ENCODE results near the gene CRACR2B.

CRACR2B gene

DNA sequence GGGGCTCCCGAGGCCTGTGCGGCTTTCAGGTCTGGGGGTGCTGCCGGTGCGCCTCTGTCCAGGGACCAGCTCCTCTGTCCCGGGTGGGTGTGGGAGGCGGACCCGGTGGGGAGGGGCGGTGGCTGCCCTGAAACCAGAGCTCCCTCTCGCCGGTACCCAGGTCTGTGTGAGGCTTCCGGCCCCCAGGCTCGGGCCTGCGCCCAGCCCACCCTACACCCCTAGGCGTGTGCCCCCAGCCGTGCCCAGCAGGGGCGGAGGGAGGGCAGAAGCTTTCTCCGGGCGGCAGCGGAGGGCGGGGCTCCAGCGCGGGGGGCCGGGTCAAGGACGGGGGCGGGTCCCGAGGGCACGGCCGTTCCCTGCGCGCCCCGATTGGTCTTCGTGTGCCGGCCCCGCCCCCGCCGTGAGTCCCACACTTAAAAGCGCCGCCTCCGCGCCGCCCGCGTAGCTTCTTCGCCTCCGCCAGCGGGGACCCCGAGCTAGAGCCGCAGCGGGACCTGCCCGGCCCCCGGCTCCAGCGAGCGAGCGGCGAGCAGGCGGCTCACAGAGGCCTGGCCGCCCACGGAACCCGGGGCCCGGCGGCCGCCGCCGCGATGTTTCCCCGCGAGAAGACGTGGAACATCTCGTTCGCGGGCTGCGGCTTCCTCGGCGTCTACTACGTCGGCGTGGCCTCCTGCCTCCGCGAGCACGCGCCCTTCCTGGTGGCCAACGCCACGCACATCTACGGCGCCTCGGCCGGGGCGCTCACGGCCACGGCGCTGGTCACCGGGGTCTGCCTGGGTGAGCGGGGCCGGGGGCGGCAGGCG lies 8.4 kb upstream of the CRACR2B start:
- Histone ChIP-seq H4K5ac (ENCODE audit: low read length) (no peak overlapping the region), H3K4me3 (ENCODE audit: low read length) (peak overlapping the region; percentile 73), H2BK5ac (ENCODE audit: low read length) (no peak overlapping the region), H3K27ac (ENCODE audit: low read depth, low read length) (peak overlapping the region; percentile 14), H3K4ac (ENCODE audit: low read depth, low read length) (peak overlapping the region; percentile 65), H2BK15ac (replicated peaks; ENCODE audit: low read depth) (no peak overlapping the region), H3K79me1 (ENCODE audit: low read length) (peaks cover 4% of the 10 kb centered on the region), H3K27me3 (ENCODE audit: insufficient read depth, low read length, poor library complexity) (no peaks in the 10 kb centered on the region), H4K8ac (ENCODE audit: low read depth, low read length) (no peak overlapping the region), H3K23ac (ENCODE audit: low read length) (no peak overlapping the region), H3K4me1 (ENCODE audit: control insufficient read depth, low read depth, low read length) (peaks cover 4% of the 10 kb centered on the region), H3K4me2 (ENCODE audit: low read length) (peak overlapping the region; percentile 89), H3K9ac (ENCODE audit: low read length) (peak overlapping the region; percentile 86), H2AK5ac (ENCODE audit: low read length) (no peak overlapping the region), H3K56ac (ENCODE audit: low read length) (peak overlapping the region; percentile 92), H3K18ac (ENCODE audit: low read length) (peak overlapping the region; percentile 51), H2BK120ac (ENCODE audit: low read depth, low read length) (no peak overlapping the region), H3K36me3 (ENCODE audit: control insufficient read depth, insufficient read depth, low read length) (no peaks in the 10 kb centered on the region), H3K79me2 (ENCODE audit: control insufficient read depth, insufficient read depth, low read length) (no peaks in the 10 kb centered on the region)
- WGBS (ENCODE audit: extremely low coverage, insufficient coverage, low lambda C conversion rate), result no CpG with 5 or more reads among the region's 96 CpGs
- peak; percentile 90 for DNase-seq

DNA sequence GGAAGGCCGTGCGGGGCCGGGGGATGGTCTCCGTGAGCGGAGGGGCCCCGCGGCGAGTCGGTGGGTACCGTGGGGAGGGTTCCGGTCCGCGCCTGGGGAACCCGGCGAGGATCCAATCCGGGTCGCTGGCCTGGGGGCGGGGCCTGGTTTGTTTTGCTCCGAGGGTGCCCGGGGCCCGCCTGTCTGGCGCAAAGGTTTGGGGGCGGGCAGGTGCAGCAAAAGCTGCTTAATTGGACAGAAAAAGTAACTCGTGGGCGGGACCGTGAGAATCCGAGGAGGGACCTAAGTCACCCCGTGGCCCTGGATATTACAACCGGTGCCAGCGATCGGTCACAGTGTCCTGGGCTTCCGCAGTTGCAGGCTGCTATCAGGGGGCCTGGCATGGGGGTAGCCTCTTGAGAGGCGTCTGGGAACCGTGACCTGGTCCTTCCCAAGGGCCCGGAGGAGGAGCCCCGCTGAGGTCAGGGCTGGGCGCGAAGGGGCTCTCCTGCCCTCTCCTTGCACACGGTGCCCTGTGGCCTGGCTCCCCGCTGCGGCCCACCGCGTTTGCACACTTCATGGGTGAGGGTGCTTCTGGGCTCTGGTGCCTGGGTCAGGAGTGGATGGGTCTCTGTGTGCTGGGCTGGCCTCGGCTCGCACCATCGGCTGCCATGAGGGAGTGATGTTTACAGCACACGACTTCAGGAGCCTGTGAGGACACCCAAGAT lies 7.6 kb upstream of the CRACR2B start:
- peaks cover 4% of the 10 kb centered on the region for H3K4me1 ChIP-seq (ENCODE audit: control insufficient read depth, low read depth, low read length)
- no peaks in the 10 kb centered on the region for H3K27me3 ChIP-seq (ENCODE audit: insufficient read depth, low read length, poor library complexity)
- peak overlapping the region; percentile 48 for H3K4me2 ChIP-seq (ENCODE audit: low read length)
- no peak overlapping the region for H3K27ac ChIP-seq (ENCODE audit: low read depth, low read length)
- peak overlapping the region; percentile 73 for H3K4me3 ChIP-seq (ENCODE audit: low read length)
- H3K56ac ChIP-seq (ENCODE audit: low read length), result peak overlapping the region; percentile 92
- WGBS (ENCODE audit: extremely low coverage, insufficient coverage, low lambda C conversion rate), result no CpG with 5 or more reads among the region's 47 CpGs
- no peak overlapping the region for H4K5ac ChIP-seq (ENCODE audit: low read length)
- no peak overlapping the region for H2BK120ac ChIP-seq (ENCODE audit: low read depth, low read length)
- H2AK5ac ChIP-seq (ENCODE audit: low read length), result no peak overlapping the region
- H4K8ac ChIP-seq (ENCODE audit: low read depth, low read length), result no peak overlapping the region
- peaks cover 4% of the 10 kb centered on the region for H3K79me1 ChIP-seq (ENCODE audit: low read length)
- peak; percentile 85 for DNase-seq
- H3K23ac ChIP-seq (ENCODE audit: low read length), result no peak overlapping the region
- no peak overlapping the region for H2BK15ac ChIP-seq (replicated peaks; ENCODE audit: low read depth)
- no peaks in the 10 kb centered on the region for H3K36me3 ChIP-seq (ENCODE audit: control insufficient read depth, insufficient read depth, low read length)
- H3K9ac ChIP-seq (ENCODE audit: low read length), result peak overlapping the region; percentile 86
- peak overlapping the region; percentile 51 for H3K18ac ChIP-seq (ENCODE audit: low read length)
- H3K4ac ChIP-seq (ENCODE audit: low read depth, low read length), result no peak overlapping the region
- H3K79me2 ChIP-seq (ENCODE audit: control insufficient read depth, insufficient read depth, low read length), result no peaks in the 10 kb centered on the region
- no peak overlapping the region for H2BK5ac ChIP-seq (ENCODE audit: low read length)

DNA sequence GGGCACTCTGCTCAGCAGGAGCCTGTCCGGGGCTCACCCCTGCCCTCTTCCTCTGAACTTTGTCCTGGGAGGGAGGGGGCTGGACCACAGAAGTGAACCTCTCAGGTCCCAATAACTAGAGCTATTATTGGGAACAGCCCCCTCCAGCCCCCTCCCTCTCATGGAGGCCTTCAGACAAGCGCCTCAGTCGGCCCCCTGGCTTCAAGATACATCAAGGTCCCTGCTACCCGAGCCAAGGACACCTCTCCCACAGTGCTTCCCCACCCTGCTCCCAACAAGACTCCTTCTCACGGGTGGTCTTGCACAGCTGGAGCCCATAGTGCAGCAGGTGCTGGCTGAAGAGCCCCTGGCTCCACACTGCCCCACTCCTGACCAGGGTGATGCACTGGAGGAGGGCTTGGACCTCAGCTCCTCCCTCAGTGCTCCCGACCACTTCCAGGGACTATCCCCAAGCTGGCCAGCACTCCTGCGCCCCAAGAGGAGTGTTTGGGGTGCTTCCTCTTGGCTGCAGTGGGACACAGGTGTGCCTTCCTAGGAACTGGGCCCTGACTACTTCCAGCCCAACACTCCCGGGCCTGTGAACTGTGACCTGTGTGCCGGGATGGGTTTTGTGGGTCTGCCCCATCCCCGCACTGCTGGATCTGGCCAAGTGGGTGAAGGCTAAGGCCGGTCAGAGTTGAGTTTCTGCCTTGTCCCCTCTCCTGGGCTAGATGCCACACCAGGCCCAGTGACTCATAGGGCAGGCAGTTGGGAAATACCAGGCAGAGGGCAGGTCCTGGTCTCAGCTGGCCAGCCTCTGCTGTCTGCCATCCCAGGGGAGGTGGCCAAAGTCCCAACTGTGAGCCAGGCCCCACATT lies 6.8 kb upstream of the CRACR2B start:
- DNase-seq, result no peak
- Histone ChIP-seq H3K56ac (ENCODE audit: low read length) (no peak overlapping the region), H4K8ac (ENCODE audit: low read depth, low read length) (no peak overlapping the region), H3K27me3 (ENCODE audit: insufficient read depth, low read length, poor library complexity) (no peaks in the 10 kb centered on the region), H3K9ac (ENCODE audit: low read length) (no peak overlapping the region), H2BK15ac (replicated peaks; ENCODE audit: low read depth) (no peak overlapping the region), H3K18ac (ENCODE audit: low read length) (no peak overlapping the region), H4K5ac (ENCODE audit: low read length) (no peak overlapping the region), H3K23ac (ENCODE audit: low read length) (no peak overlapping the region), H3K4me3 (ENCODE audit: low read length) (no peak overlapping the region), H3K36me3 (ENCODE audit: control insufficient read depth, insufficient read depth, low read length) (no peaks in the 10 kb centered on the region), H3K4ac (ENCODE audit: low read depth, low read length) (no peak overlapping the region), H3K27ac (ENCODE audit: low read depth, low read length) (no peak overlapping the region), H2BK5ac (ENCODE audit: low read length) (no peak overlapping the region), H3K4me1 (ENCODE audit: control insufficient read depth, low read depth, low read length) (peaks cover 4% of the 10 kb centered on the region), H2BK120ac (ENCODE audit: low read depth, low read length) (no peak overlapping the region), H2AK5ac (ENCODE audit: low read length) (no peak overlapping the region), H3K79me2 (ENCODE audit: control insufficient read depth, insufficient read depth, low read length) (no peaks in the 10 kb centered on the region), H3K79me1 (ENCODE audit: low read length) (peaks cover 4% of the 10 kb centered on the region), H3K4me2 (ENCODE audit: low read length) (no peak overlapping the region)
- WGBS (ENCODE audit: extremely low coverage, insufficient coverage, low lambda C conversion rate), result no CpG with 5 or more reads among the region's 11 CpGs

DNA sequence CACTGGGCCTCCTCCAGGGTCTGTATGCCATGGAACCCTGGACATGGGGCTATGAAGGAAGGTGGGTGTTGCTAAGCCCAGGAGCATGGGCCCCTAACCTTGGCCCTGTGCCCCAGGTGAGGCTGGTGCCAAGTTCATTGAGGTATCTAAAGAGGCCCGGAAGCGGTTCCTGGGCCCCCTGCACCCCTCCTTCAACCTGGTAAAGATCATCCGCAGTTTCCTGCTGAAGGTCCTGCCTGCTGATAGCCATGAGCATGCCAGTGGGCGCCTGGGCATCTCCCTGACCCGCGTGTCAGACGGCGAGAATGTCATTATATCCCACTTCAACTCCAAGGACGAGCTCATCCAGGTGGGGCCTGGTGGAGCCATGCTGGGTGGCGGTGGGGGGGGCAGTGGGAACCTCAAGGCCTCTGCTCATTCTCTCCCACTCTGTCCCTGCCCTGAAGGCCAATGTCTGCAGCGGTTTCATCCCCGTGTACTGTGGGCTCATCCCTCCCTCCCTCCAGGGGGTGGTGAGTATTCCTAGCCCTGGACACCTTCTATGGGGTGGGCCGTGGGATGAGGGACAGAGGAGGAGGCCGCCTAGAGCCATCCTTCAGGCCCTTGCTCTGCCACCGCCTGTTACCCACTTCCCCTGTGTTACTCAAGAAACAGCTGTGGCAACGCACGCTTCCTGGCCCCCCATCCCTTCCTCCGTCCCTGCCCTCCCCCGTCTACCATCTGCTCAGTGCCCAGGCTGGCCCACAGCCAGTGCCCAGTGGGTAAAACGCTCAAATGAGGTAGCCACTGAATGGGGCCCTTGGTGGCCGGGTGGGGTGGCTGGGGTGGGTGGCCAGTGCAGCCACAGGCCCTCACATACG lies 6.0 kb upstream of the CRACR2B start:
- no peak overlapping the region for H3K18ac ChIP-seq (ENCODE audit: low read length)
- H3K4ac ChIP-seq (ENCODE audit: low read depth, low read length), result no peak overlapping the region
- no peak overlapping the region for H3K4me2 ChIP-seq (ENCODE audit: low read length)
- no peak overlapping the region for H2BK120ac ChIP-seq (ENCODE audit: low read depth, low read length)
- H3K27ac ChIP-seq (ENCODE audit: low read depth, low read length), result no peak overlapping the region
- peaks cover 4% of the 10 kb centered on the region for H3K79me1 ChIP-seq (ENCODE audit: low read length)
- no peak for DNase-seq
- no peak overlapping the region for H4K8ac ChIP-seq (ENCODE audit: low read depth, low read length)
- no peak overlapping the region for H2BK15ac ChIP-seq (replicated peaks; ENCODE audit: low read depth)
- H3K4me1 ChIP-seq (ENCODE audit: control insufficient read depth, low read depth, low read length), result peaks cover 4% of the 10 kb centered on the region
- H3K79me2 ChIP-seq (ENCODE audit: control insufficient read depth, insufficient read depth, low read length), result no peaks in the 10 kb centered on the region
- H3K36me3 ChIP-seq (ENCODE audit: control insufficient read depth, insufficient read depth, low read length), result no peaks in the 10 kb centered on the region
- H2BK5ac ChIP-seq (ENCODE audit: low read length), result no peak overlapping the region
- H3K56ac ChIP-seq (ENCODE audit: low read length), result no peak overlapping the region
- no peaks in the 10 kb centered on the region for H3K27me3 ChIP-seq (ENCODE audit: insufficient read depth, low read length, poor library complexity)
- no peak overlapping the region for H4K5ac ChIP-seq (ENCODE audit: low read length)
- H2AK5ac ChIP-seq (ENCODE audit: low read length), result no peak overlapping the region
- H3K23ac ChIP-seq (ENCODE audit: low read length), result no peak overlapping the region
- H3K9ac ChIP-seq (ENCODE audit: low read length), result no peak overlapping the region
- no CpG with 5 or more reads among the region's 22 CpGs for WGBS (ENCODE audit: extremely low coverage, insufficient coverage, low lambda C conversion rate)
- no peak overlapping the region for H3K4me3 ChIP-seq (ENCODE audit: low read length)

Data from mesendoderm (in vitro differentiated cells).